ENCODE results near the gene ABHD3. TPM values are rescaled to one million over a fixed set of nuclear protein-coding genes. Genes with fewer than 3 reads are reported as not detected.
A peak's percentile ranks its signal among the peaks of the same experiment; 100 is the strongest.

ABHD3 gene, protein sequence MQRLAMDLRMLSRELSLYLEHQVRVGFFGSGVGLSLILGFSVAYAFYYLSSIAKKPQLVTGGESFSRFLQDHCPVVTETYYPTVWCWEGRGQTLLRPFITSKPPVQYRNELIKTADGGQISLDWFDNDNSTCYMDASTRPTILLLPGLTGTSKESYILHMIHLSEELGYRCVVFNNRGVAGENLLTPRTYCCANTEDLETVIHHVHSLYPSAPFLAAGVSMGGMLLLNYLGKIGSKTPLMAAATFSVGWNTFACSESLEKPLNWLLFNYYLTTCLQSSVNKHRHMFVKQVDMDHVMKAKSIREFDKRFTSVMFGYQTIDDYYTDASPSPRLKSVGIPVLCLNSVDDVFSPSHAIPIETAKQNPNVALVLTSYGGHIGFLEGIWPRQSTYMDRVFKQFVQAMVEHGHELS
- polyA plus RNA-seq (ENCODE audit: low read depth in 6 of 6) = 10 to 100 TPM; 15.2 to 24.3 (median 19.3) TPM

DNA sequence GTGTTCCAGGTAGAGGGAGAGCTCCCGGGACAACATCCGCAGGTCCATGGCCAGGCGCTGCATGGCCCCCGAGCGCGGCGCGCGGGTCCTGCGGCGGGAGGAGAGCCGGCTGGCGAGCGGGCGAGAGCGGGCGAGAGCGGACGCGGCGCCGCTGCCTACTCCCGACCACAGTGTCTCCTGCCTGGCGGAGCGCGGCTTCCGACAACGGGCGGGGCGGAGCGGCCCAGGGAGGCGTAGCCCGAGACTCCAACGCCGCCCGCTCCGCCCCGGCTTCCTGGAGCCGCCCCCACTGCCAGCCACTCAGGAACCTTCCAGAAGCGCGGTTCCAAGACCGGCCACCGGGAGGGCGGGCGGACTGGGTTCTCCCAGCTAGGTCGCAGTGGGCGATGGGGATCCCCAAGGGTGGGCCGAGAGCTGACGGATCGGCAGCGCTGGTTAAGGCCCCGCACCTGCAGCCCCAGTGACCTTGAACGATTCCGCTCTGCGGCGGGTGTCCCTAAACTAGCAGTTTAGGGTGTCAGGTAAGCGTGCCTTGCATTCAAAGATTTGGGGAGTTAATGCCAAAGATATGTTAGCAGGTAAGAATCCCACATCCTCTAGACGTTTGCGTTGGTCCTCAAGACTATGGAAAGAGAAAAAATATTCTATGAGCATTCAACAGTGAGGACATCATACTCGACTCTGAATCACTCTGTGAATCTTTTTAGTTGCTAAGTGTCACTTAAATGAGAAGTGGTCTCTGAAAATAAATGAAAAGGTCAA lies at the start of gene ABHD3:
Gene ABHD3 (minus strand): TSS at position 172 of the 762 bp plus-strand sequence. CDS start 109 bp downstream, at position 63.
- Mint-ChIP-seq H3K4me1 (peaks cover 18 to 29% (median 23%) of the 10 kb centered on the region in 3 donors), H3K9me3 (no peaks in the 10 kb centered on the region), H3K36me3 (no peaks in the 10 kb centered on the region), H3K27me3 (no peaks in the 10 kb centered on the region), H3K27ac (peak within 1 kb of the TSS; percentile 93 to 98 (median 96)), H3K4me3 (peak within 1 kb of the TSS; percentile 94 to 99 (median 96))
- ATAC-seq (ENCODE audit: low read depth in 2 of 2) = peak; percentile 86 to 87
- peak; percentile 92 for DNase-seq

DNA sequence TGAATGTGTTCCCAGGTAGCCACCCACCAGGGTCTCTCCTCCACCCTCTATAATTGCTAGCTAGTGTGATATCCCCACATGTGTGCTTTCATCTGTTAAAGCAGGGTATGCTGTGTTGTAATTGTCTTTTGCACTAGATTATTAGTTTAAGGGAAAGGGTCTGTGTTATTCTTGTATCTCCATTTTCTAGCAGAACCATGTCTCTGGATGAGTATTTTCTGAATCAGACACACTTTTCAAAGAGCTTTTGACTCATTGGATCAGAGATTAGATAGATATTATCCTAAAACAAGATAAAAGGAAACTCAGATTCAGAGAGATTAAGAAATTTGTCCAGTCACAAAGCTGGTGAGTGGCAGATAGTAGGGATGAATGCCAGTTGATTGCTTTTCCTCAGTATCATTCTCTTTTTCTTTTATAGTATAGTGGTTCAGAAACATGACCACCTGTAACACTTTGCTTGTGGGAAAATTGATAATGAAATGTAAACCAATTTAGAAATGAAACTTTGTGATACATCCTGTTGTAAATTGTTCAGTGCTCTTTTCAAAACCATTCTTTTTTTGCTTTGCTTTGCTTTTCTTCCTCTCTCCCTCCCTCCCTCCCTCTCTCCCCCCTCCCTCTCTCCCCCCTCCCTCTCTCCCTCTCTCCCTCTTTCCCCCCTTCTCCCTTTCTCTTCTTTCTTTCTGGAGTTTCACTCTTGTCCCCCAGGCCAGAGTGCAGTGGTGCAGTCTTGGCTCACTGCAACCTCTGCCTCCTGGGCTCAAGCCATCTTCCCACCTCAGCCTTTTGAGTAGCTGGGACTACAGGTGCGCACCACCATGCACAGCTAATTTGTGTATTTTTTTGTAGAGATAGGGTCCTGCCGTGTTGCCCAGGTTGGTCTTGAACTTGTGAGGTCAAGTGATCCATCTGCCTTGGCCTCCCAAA lies 43.5 kb upstream of the ABHD3 start:
- ATAC-seq (ENCODE audit: low read depth in 2 of 2) (no peak), DNase-seq (no peak)
- H3K27ac Mint-ChIP-seq = peak overlapping the region in 2 of 6 donors; percentile 4 to 21
- H3K4me1 Mint-ChIP-seq = peaks cover 28 to 34% (median 28%) of the 10 kb centered on the region in 3 donors
- H3K9me3 Mint-ChIP-seq = no peaks in the 10 kb centered on the region
- H3K27me3 Mint-ChIP-seq = no peaks in the 10 kb centered on the region
- H3K4me3 Mint-ChIP-seq = peak overlapping the region in 4 of 8 donors; percentile 5 to 61 (median 30)
- H3K36me3 Mint-ChIP-seq = no peaks in the 10 kb centered on the region

DNA sequence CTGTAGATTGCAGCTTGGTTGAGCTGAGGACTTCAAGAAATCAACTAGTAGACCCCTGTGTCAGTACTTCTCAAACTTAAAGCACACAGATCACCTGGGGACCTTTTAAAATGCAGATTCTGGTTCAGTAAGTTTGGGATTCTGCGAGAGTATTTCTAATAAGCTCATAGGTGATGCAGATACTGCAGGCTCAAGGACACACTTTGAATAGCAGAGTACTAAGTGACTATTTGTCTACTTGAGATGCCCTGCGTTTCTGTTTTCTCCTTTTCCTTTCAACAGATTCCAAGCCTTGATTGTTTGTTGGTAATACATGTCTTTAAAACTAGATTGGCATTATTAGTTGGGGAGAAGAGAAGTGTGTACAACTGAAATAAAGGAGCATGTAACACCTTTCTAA lies 42.7 kb upstream of the ABHD3 start:
- ATAC-seq (ENCODE audit: low read depth in 2 of 2) (no peak), DNase-seq (no peak)
- Mint-ChIP-seq H3K27me3 (no peaks in the 10 kb centered on the region), H3K4me1 (peaks cover 31 to 39% (median 32%) of the 10 kb centered on the region in 3 donors), H3K4me3 (no peak overlapping the region), H3K36me3 (no peaks in the 10 kb centered on the region), H3K27ac (peak overlapping the region in 1 of 6 donors; percentile 4), H3K9me3 (no peaks in the 10 kb centered on the region)

DNA sequence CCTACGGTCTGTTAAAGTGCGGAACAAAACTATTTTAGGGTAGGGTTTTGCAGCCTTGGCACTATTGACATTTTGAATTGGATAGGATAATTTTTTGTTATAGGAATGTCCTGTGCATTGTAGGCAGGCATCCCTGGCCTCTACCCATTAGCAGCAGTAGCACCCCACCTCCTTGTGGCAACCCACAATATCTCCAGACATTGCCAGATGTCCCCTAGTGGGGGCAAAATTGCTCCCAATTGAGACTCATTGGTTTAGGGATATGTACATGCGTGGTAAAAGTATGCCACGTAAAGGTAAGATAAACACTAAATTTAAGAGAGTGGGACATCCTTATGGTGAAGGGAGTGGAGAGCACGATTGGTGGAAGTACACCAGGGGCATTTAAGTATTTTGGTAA lies 40.7 kb upstream of the ABHD3 start:
- Mint-ChIP-seq H3K36me3 (no peaks in the 10 kb centered on the region), H3K9me3 (no peaks in the 10 kb centered on the region), H3K27me3 (no peaks in the 10 kb centered on the region), H3K4me1 (peaks cover 28 to 46% (median 38%) of the 10 kb centered on the region in 3 donors), H3K4me3 (no peak overlapping the region), H3K27ac (no peak overlapping the region)
- DNase-seq (no peak), ATAC-seq (ENCODE audit: low read depth in 2 of 2) (no peak)

DNA sequence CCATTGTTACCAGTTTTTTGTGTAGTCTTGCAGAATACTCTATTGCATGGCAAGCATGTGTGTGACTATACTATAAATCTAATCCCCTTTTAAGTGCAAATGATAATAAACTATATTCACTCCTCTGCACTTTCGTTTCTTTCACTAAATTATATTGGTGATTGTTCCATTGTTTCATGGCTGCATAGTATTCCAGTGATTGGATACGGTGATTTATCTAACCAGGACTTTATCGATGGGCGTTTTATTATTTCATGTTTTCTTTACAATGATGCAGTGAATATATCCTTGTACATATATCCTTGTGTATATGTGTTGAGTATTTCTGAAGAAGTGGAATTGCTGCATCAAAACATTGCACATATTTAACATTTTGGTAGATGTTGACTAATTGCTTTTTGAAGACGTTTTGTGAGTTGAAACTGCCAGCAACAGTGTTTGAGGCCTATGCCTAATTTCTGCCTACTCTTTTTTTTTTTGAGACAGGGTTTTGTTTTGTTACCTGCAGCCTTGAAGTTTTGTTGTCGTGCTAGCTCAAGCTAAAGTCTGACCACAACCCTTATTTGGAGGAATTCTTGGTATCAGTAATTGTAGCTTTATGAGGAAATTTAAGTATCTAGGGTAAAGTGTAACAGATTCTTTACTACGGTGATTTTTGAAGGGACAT lies 38.7 kb upstream of the ABHD3 start:
- H3K4me1 Mint-ChIP-seq = peaks cover 30 to 47% (median 40%) of the 10 kb centered on the region in 3 donors
- DNase-seq (no peak), ATAC-seq (ENCODE audit: low read depth in 2 of 2) (no peak)
- no peak overlapping the region for H3K27ac Mint-ChIP-seq
- H3K9me3 Mint-ChIP-seq = no peaks in the 10 kb centered on the region
- H3K27me3 Mint-ChIP-seq = no peaks in the 10 kb centered on the region
- H3K4me3 Mint-ChIP-seq = peak overlapping the region in 6 of 8 donors; percentile 42 to 93 (median 64)
- no peaks in the 10 kb centered on the region for H3K36me3 Mint-ChIP-seq

DNA sequence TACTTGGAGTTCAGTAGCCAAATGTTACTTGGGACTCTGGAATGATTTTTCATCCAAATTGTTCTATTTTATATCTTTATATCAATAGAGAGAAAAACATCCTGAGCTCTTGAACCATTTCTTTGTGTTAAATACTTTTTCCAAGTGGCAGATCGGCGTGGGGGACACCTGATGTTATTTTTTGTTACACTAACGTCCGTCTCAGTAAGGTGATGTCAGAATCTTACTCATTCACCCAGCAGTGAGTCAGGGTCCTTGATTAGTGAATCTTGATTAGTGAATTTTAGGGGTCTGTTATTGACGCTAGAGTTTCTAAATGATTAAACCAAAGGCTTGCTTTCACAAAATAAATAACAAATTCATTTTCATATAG lies 37.7 kb upstream of the ABHD3 start:
- H3K27ac Mint-ChIP-seq = peak overlapping the region in 4 of 6 donors; percentile 34 to 88 (median 78)
- no peak for ATAC-seq (ENCODE audit: low read depth in 2 of 2)
- peaks cover 0 to 1% (median 0%) of the 10 kb centered on the region in 7 donors for H3K9me3 Mint-ChIP-seq
- H3K36me3 Mint-ChIP-seq = no peaks in the 10 kb centered on the region
- H3K27me3 Mint-ChIP-seq = no peaks in the 10 kb centered on the region
- peak overlapping the region; percentile 82 to 94 (median 90) for H3K4me3 Mint-ChIP-seq
- no peak for DNase-seq
- peaks cover 23 to 39% (median 31%) of the 10 kb centered on the region in 3 donors for H3K4me1 Mint-ChIP-seq

DNA sequence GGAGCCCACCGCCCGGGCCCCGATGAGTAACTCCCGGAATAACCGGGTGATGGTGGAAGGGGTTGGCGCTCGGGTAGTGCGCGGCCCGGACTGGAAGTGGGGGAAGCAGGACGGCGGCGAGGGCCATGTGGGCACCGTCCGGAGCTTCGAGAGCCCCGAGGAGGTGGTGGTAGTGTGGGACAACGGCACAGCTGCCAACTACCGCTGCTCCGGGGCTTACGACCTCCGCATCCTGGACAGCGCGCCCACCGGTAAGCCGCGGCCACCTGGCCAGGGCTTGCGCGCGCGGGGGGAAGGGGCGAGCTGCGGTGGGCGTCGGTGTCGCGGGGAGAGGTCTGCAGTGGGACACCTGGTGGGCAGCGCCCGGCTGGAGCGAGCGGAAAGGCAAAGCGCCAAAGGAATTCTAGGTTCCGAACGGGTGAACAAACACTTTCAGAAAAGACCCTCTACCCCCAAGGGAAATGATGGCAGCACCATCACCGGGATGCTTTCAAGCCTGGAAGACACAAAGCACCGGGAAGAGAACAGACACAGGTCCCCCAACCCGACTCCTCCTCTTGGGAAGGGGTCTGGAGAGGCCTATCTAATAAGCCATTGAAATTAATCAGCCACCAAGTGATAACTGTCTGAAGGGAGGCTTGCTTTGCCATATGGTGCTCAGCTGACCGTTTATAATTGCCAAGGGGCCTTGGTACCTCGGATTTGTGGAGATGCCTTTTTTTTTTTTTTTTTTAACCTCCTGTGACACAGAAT lies 37.2 kb upstream of the ABHD3 start:
- H3K4me3 Mint-ChIP-seq = peak overlapping the region; percentile 82 to 94 (median 90)
- H3K4me1 Mint-ChIP-seq = peaks cover 23 to 39% (median 27%) of the 10 kb centered on the region in 3 donors
- H3K27ac Mint-ChIP-seq = peak overlapping the region; percentile 28 to 88 (median 78)
- H3K36me3 Mint-ChIP-seq = peaks cover 1 to 2% of the 10 kb centered on the region in 2 donors
- ATAC-seq (ENCODE audit: low read depth in 2 of 2) = no peak
- DNase-seq = no peak
- peaks cover 0 to 7% (median 3%) of the 10 kb centered on the region in 7 donors for H3K9me3 Mint-ChIP-seq
- H3K27me3 Mint-ChIP-seq = no peaks in the 10 kb centered on the region

DNA sequence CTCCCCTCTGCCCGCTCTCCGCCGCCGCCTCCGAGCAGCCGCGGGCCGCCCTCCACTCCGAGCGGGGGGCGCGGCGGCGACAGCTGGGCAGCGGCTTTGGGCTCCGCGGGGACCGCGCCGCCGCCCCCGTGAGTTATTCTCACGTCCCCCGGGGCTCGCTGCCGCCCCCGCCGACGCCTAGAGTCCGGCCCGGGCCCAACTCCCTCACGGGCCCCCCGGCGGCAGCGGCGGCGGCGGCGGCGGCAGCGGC lies 36.7 kb upstream of the ABHD3 start:
- peak overlapping the region in 2 of 6 donors; percentile 34 to 83 for H3K27ac Mint-ChIP-seq
- no peaks in the 10 kb centered on the region for H3K27me3 Mint-ChIP-seq
- H3K36me3 Mint-ChIP-seq = peaks cover 6 to 7% of the 10 kb centered on the region in 2 donors
- peaks cover 1 to 9% (median 7%) of the 10 kb centered on the region in 7 donors for H3K9me3 Mint-ChIP-seq
- ATAC-seq (ENCODE audit: low read depth in 2 of 2) (no peak), DNase-seq (no peak)
- peak overlapping the region in 6 of 8 donors; percentile 82 to 94 (median 91) for H3K4me3 Mint-ChIP-seq
- peaks cover 23 to 39% (median 27%) of the 10 kb centered on the region in 3 donors for H3K4me1 Mint-ChIP-seq

DNA sequence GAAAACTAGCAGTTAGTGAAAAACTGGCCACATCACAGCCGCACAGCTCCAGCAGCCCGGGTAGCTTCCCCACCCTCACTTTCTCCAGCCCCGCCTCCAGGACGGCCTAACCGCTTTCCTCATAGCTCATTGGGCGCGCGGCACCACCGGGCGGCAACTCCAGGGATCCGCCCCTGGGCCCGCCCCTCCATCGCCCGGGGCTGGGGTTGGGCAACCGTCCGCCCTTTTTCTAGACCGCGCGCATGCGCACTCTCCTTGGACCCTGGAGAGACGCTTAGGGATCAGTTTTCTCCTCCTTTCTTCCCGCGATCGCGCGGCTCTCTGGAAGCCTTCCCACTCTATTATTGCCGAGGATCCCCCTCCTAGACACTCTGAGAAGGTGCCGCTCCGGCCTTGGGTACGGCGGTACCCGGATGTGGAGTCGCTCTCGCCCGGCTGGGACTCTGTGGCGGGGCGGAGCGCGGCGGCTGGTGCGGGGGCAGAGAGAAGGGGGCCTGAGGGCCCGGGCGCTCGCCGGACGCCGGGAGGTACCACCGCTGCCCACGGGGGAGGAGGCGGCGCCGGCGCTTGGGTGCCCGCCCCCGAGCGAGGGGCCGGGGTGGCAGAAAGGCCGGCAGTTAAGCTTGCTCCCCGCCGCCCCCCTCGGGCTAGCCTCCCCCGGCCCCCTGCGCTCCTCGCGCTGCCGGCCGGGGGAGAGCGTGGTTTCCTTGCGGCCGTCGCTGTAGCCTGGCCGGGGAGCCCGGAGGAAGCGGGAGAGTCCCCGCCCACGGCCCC lies 36.2 kb upstream of the ABHD3 start, which contains the start of gene MIB1:
Gene MIB1 (plus strand): TSS at position 255 of the 774 bp plus-strand sequence. CDS start 792 bp downstream, outside the sequence.
- Mint-ChIP-seq H3K27me3 (no peaks in the 10 kb centered on the region), H3K27ac (peak within 1 kb of the TSS; percentile 90 to 99 (median 96)), H3K9me3 (peaks cover 2 to 10% (median 7%) of the 10 kb centered on the region in 7 donors), H3K36me3 (peaks cover 8% of the 10 kb centered on the region in 2 donors), H3K4me1 (peaks cover 23 to 38% (median 27%) of the 10 kb centered on the region in 3 donors), H3K4me3 (peak within 1 kb of the TSS; percentile 91 to 99 (median 96))
- ATAC-seq (ENCODE audit: low read depth in 2 of 2) (peak; percentile 94 to 96), DNase-seq (peak; percentile 99)

DNA sequence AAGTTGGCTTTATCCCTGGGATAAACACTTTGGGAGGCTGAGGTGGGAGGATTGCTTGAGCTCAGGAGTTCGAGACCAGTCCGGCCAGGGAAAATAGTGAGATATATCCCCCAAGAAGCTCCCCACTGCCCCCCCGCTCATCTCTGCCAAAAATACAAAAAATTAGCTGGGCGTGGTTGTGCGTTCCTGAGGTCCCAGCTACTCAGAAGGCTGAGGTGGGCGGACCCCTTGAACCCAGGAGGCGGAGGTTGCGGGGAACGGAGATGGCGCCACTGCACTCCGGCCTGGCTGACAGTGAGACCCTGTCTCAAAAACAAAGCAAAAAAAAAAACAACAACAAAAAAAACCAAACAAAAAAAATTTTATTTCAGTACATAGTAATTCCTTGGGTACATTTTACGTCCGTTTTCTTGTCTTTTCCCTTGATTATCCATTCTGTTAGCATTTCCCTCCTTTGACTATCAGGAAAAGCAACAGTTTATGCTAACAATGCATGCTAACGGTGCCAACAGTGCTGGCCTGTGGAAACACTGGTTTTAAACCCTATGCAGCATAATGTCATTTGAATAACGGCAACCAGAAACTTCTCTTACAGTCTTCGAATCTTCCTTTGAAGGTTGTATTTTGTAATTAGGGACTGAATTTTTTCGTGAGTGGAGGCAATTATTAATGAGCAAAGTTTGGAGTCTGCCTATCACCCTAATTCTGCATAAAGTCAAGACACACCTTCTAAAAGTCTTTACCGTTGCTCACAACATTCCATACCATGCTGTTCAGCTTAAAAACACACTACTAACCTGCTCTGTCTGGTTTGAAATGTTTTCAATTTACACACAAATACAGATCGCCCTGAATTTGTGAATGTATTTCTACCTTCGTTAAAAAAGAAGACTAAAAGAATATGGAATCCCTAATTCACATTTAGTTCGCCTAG lies 35.3 kb upstream of the ABHD3 start:
- Mint-ChIP-seq H3K27ac (peak overlapping the region in 5 of 6 donors; percentile 90 to 99 (median 97)), H3K9me3 (peaks cover 2 to 10% (median 7%) of the 10 kb centered on the region in 7 donors), H3K27me3 (no peaks in the 10 kb centered on the region), H3K36me3 (peaks cover 8% of the 10 kb centered on the region in 2 donors), H3K4me3 (peak overlapping the region; percentile 91 to 99 (median 96)), H3K4me1 (peaks cover 23 to 32% (median 27%) of the 10 kb centered on the region in 3 donors)
- no peak for ATAC-seq (ENCODE audit: low read depth in 2 of 2)
- DNase-seq = no peak
